Thymus (tissue), 11 donors: ENCODE data around the gene ITPRID2. TPM values are rescaled to one million over a fixed set of nuclear protein-coding genes. Genes with fewer than 3 reads are reported as not detected.

Experiments
- DNase-seq, 9 donors: peaks; one replicate each; pipeline ENCODE4 v3.0.0-alpha.2; 2013; ENCODE audit warnings: low spot score in 9 of 9, low read depth in 6 of 9, missing footprints in 1 of 9
- H3K27ac ChIP-seq, 2 donors: one replicate each; pipeline ENCODE4 v1.5.1; 2013; ENCODE audit warnings: control low read depth in 1 of 2, low read depth in 1 of 2, low read length in 1 of 2, mild to moderate bottlenecking in 1 of 2, moderate library complexity in 1 of 2
- H3K27me3 ChIP-seq, 2 donors: one replicate each; pipeline ENCODE4 v1.5.1; 2013; ENCODE audit warnings: low read length in 1 of 2; ENCODE audit not compliant: control insufficient read depth in 2 of 2, insufficient read depth in 1 of 2
- H3K36me3 ChIP-seq, 2 donors: one replicate each; pipeline ENCODE4 v1.5.1; 2013; ENCODE audit warnings: low read length in 1 of 2, mild to moderate bottlenecking in 1 of 2, moderate library complexity in 1 of 2; ENCODE audit not compliant: control insufficient read depth in 2 of 2, insufficient read depth in 2 of 2
- H3K4me1 ChIP-seq, 2 donors: one replicate each; pipeline ENCODE4 v1.5.1; 2013; ENCODE audit warnings: low read length in 2 of 2; ENCODE audit not compliant: control insufficient read depth in 2 of 2, insufficient read depth in 2 of 2
- H3K4me3 ChIP-seq, 2 donors: one replicate each; pipeline ENCODE4 v1.5.1; 2013; ENCODE audit warnings: low read length in 2 of 2, control low read depth in 1 of 2, mild to moderate bottlenecking in 1 of 2
- H3K9me3 ChIP-seq, 2 donors: one replicate each; pipeline ENCODE4 v1.5.1; 2013; ENCODE audit warnings: low read length in 1 of 2, mild to moderate bottlenecking in 1 of 2; ENCODE audit not compliant: control insufficient read depth in 2 of 2, insufficient read depth in 1 of 2
- WGBS: extraction: QIAGEN DNeasy Blood & Tissue Kit; methylation state at CpG from one replicate; pipeline ENCODE4 v1.1.7; 2013; 5-methylcytosine and 5-hydroxymethylcytosine counted together
- polyA plus RNA-seq: library from polyadenylated mRNA; stranded (reverse); fragments of 200-250 nt; gene quantifications from one replicate; pipeline ENCODE4 v1.2.3, GENCODE V29; 2013
- total RNA-seq: library from RNA; stranded (reverse); fragments of 120-200 nt; gene quantifications from one replicate; pipeline ENCODE4 v1.2.4, GENCODE V29; 2013
- donor health status: healthy.

ITPRID2 gene
- total and polyA plus RNA-seq, 2 donors: 57.0 to 60.2 TPM

- no peaks in the 10 kb centered on the region for H3K4me1 ChIP-seq
- 97% methylated on average over 1 of the region's 1 CpG for WGBS
- H3K27ac ChIP-seq: no peak overlapping the region
- no peaks in the 10 kb centered on the region for H3K27me3 ChIP-seq
- no peaks in the 10 kb centered on the region for H3K9me3 ChIP-seq
- no peak overlapping the region for H3K4me3 ChIP-seq
- no peaks in the 10 kb centered on the region for H3K36me3 ChIP-seq
- DNase-seq: no peak
These were observed 19.4 kb upstream of the ITPRID2 start for GRCh38 chr2:181872178-181872577.

GRCh38 chr2:181876614-181877063 is 14.9 kb upstream of the ITPRID2 start:
- DNase-seq: no peak

GRCh38 chr2:181877181-181877664 is 14.3 kb upstream of the ITPRID2 start:
- Histone ChIP-seq H3K9me3 (no peaks in the 10 kb centered on the region), H3K36me3 (no peaks in the 10 kb centered on the region), H3K27me3 (no peaks in the 10 kb centered on the region), H3K4me1 (no peaks in the 10 kb centered on the region), H3K4me3 (no peak overlapping the region), H3K27ac (no peak overlapping the region)
- DNase-seq: no peak
- WGBS: 94% methylated on average over 2 of the region's 2 CpGs

More at GRCh38 chr2:181876614-181877063, 14.9 kb upstream of the ITPRID2 start:
- Histone ChIP-seq H3K27ac (no peak overlapping the region), H3K9me3 (no peaks in the 10 kb centered on the region), H3K36me3 (no peaks in the 10 kb centered on the region), H3K27me3 (no peaks in the 10 kb centered on the region), H3K4me1 (no peaks in the 10 kb centered on the region), H3K4me3 (no peak overlapping the region)
- 91% methylated on average over 2 of the region's 2 CpGs for whole genome bisulfite sequencing

- H3K9me3 ChIP-seq: no peaks in the 10 kb centered on the region
- no peak for DNase-seq
- 47% methylated on average over 2 of the region's 2 CpGs for WGBS
- no peaks in the 10 kb centered on the region for H3K27me3 ChIP-seq
- no peak overlapping the region for H3K27ac ChIP-seq
- H3K4me1 ChIP-seq: no peaks in the 10 kb centered on the region
- H3K36me3 ChIP-seq: no peaks in the 10 kb centered on the region
- H3K4me3 ChIP-seq: no peak overlapping the region
These were observed 13.1 kb upstream of the ITPRID2 start for GRCh38 chr2:181878448-181878847.

- Histone ChIP-seq H3K27me3 (no peaks in the 10 kb centered on the region), H3K36me3 (no peaks in the 10 kb centered on the region), H3K4me3 (no peak overlapping the region), H3K4me1 (no peaks in the 10 kb centered on the region), H3K27ac (no peak overlapping the region), H3K9me3 (no peaks in the 10 kb centered on the region)
- 8% methylated on average over 2 of the region's 2 CpGs for WGBS
- DNase-seq: peak in 5 of 9 donors; percentile 26 to 77 (median 30)
These were observed 12.2 kb upstream of the ITPRID2 start for GRCh38 chr2:181879295-181879694.

- H3K9me3 ChIP-seq: no peaks in the 10 kb centered on the region
- no peak for DNase-seq
- H3K27me3 ChIP-seq: no peaks in the 10 kb centered on the region
- 97% methylated on average over 4 of the region's 4 CpGs for WGBS
- no peaks in the 10 kb centered on the region for H3K4me1 ChIP-seq
- H3K36me3 ChIP-seq: no peaks in the 10 kb centered on the region
- H3K4me3 ChIP-seq: no peak overlapping the region
- H3K27ac ChIP-seq: no peak overlapping the region
These were observed 9.1 kb upstream of the ITPRID2 start for GRCh38 chr2:181882246-181883020.

GRCh38 chr2:181884601-181885000 is 6.9 kb upstream of the ITPRID2 start:
- no peaks in the 10 kb centered on the region for H3K4me1 ChIP-seq
- H3K27me3 ChIP-seq: no peaks in the 10 kb centered on the region
- WGBS: 100% methylated on average over 1 of the region's 1 CpG
- no peak overlapping the region for H3K4me3 ChIP-seq
- DNase-seq: no peak
- no peaks in the 10 kb centered on the region for H3K36me3 ChIP-seq
- H3K27ac ChIP-seq: no peak overlapping the region
- H3K9me3 ChIP-seq: no peaks in the 10 kb centered on the region

- 67% methylated on average over 2 of the region's 2 CpGs for WGBS
- no peak overlapping the region for H3K4me3 ChIP-seq
- no peak overlapping the region for H3K27ac ChIP-seq
- no peak for DNase-seq
- H3K9me3 ChIP-seq: no peaks in the 10 kb centered on the region
- no peaks in the 10 kb centered on the region for H3K36me3 ChIP-seq
- no peaks in the 10 kb centered on the region for H3K4me1 ChIP-seq
- H3K27me3 ChIP-seq: no peaks in the 10 kb centered on the region
These were observed 6.4 kb upstream of the ITPRID2 start for GRCh38 chr2:181885096-181885495.

GRCh38 chr2:181886192-181886591 is 5.3 kb upstream of the ITPRID2 start:
- no peak overlapping the region for H3K4me3 ChIP-seq
- no peaks in the 10 kb centered on the region for H3K36me3 ChIP-seq
- peaks cover 0 to under 1% of the 10 kb centered on the region in 2 donors for H3K4me1 ChIP-seq
- WGBS: 88% methylated on average over 4 of the region's 4 CpGs
- DNase-seq: no peak
- no peaks in the 10 kb centered on the region for H3K9me3 ChIP-seq
- no peak overlapping the region for H3K27ac ChIP-seq
- no peaks in the 10 kb centered on the region for H3K27me3 ChIP-seq
